ENCODE data around the gene IFNK. TPM values are rescaled to one million over a fixed set of nuclear protein-coding genes. Genes with fewer than 3 reads are reported as not detected.
"Not testable (repeated sequence)": the region's sequence is repeated elsewhere in the genome, so short reads cannot be mapped to it uniquely, and the experiment has no call there.

IFNK gene, protein sequence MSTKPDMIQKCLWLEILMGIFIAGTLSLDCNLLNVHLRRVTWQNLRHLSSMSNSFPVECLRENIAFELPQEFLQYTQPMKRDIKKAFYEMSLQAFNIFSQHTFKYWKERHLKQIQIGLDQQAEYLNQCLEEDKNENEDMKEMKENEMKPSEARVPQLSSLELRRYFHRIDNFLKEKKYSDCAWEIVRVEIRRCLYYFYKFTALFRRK
- not detected in 2 replicates for total RNA-seq (2014; rRNA removed; shearing (Covaris generic))

DNA sequence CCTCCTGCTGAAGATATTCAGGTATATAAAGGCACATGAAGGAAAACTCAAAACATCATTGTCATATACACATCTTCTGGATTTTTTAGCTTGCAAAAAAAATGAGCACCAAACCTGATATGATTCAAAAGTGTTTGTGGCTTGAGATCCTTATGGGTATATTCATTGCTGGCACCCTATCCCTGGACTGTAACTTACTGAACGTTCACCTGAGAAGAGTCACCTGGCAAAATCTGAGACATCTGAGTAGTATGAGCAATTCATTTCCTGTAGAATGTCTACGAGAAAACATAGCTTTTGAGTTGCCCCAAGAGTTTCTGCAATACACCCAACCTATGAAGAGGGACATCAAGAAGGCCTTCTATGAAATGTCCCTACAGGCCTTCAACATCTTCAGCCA is at the start of gene IFNK:
IFNK (plus strand) TSS at position 55 of the 400 bp plus-strand sequence; CDS start at position 102, 47 bp downstream.
- DNase-seq (ENCODE audit: low spot score), result no peak

DNA sequence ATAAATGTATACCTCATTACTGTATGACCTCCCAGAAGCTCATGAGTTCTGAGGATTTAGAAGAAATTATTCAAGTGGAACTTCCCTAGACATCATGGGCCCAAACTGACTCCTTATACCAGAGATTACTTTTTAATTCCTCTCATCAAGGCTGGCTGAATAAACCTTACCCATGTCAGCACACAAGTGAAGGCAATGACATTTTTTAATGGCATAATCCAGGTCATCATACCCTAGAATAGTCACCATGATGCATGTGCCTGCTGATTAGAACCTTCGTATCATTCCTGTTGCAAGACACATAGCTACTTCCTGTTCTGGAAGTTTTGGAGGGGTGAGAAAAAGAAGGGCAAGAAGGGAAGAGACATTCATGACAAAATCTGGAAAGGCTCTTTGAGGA is 49.8 kb upstream of the IFNK start:
- DNase-seq (ENCODE audit: low spot score), result no peak

GRCh38 chr9:27475057-27475595 is 49.0 kb upstream of the IFNK start:
- no peak for DNase-seq (ENCODE audit: low spot score)

DNA sequence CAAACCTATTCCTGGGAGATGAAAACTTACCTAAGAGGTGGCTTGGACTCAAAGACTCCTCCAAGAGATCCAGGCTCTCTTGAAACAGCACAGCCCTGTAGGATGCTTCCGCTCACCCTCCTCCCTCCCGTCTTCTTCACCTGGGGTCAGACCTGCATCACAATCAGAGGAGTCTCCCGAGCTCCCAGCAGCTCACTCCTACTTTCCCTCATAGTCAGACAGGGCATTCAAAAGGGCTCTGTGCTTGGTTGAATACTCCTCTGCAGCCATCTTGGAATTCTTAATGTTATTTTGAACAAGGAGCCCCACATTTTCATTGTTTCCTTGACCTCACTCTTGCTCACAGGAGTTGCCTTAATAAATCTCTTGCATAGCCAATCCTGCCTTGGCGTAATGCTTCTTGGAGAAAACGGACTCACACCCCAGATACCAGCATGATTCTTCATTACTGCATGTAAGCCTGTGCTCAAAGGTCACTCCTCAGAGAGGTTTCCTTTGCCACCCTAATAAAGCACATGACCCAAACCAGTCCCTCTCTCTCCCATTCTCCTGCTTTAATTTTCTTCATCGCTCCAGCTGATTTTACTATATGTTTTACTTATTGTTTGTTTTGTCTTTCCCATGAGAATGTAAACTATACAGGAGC is 47.1 kb upstream of the IFNK start:
- DNase-seq (ENCODE audit: low spot score), result no peak

DNA sequence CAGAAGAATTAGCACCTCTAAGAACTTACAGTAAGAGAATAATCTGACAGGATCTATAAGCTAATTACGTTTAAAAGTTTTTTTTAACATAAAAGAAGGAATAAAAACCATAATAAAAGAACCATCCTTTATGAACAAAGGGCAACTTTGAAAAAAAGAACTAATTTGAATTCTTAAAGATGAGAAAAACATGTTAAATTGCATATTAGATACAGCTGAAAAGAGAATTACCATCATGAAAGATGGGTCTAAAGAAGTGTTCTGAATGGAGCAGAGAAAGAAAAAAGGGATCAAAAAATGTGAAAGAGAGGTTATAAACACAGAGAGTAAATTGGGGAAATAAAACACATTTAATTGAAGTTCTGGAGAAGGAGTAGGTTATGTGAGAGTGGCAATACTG is 45.8 kb upstream of the IFNK start:
- no peak for DNase-seq (ENCODE audit: low spot score)

DNA sequence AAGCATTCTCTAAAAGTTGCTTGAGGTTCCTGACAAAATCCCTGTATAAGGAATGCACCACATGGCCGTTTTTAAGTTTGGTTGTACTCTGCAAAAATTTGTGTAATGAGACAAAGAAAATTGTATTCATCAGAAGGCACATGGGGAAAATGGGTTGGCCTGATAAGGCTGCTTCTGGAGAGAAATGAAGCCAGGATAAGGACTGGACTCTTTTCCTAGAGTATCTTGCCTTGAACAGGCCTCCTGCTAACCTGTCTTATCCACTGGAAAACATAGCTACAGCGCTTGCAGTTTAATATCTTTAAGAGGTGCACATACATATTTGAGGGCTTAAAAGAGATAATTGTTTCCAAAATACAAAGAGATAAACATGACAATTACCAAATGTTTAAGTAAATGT is 41.4 kb upstream of the IFNK start:
- no peak for DNase-seq (ENCODE audit: low spot score)

DNA sequence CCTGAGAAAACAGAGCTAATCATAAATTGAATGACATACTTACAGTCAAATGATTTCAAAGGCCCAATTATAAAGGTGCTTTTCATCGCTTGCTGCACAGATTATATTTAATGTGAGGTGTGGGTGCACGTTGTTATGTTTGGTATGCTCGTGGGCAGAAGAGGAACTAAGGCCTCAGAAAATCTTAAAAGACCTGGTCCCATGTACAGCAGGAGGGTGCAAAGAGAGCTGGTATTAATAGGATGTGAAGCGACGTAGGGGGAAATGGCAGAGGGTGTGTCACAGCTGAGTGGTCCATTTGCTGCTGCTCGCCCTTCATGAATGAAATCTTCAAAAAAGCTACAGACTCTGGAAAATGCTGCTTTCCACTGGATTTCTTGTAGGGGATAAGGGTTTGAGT is 40.5 kb upstream of the IFNK start:
- DNase-seq (ENCODE audit: low spot score), result no peak

DNA sequence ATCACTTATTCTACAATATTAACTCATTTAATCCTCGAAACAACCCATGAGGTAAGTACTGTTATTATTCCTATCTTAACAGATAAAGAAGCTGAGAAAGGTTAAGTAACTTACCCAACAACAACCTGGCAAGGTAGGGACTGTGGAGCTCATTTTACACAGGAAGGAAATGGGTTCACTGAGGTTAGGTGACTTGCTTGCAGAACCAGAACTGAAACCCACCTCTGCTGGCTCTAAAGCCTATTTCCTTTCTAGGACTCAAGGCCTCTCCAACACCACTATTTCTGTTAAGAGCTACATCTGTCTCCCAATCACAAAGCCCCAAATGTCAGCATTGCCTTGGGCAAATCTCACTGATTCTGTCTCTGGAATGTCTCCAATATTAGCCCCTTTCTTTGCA is 38.9 kb upstream of the IFNK start:
- no peak for DNase-seq (ENCODE audit: low spot score)

DNA sequence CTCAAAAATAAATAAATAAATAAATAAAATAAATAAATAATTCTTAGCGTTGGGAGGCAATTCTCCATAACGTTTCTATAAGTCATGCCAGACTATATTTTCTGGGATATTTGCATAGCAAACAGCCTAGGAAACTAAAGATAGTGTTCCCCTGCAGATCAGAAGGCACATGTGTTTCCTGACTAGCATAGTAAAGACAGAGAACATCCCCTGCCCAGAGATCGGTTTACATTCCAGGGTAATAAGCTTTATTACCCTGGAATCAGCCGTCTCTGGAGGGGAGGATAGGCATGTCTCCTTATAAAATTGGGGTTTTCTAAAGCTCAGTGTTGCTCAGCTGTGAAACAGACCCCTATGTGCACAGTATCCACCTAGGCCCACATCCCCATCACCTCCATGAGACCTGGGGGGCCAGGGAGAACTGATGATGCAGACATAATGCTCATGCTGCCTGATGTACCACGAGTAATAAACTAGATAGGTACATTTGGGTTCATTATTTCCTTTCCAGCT is 36.9 kb upstream of the IFNK start:
- no peak for DNase-seq (ENCODE audit: low spot score)

DNA sequence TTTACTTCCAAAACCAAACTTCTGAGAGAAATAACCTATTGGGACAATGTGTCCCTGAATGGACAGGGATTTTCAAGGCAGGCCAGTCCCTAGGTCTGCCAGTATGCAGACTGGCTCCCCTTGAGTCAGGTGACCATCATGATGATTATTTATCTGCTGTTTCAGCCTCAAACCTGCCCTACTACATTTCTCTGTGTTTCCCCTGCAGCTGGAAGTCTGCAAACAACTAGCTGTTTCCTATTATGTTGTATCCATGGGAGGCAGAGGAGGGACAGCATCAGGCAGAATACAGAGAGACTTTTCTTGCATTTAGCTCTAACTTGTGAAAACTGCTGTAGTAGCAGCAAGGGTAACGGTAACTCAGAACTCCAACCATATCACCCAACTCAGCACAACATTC is 36.2 kb upstream of the IFNK start:
- DNase-seq (ENCODE audit: low spot score), result no peak

GRCh38 chr9:27489087-27489876 is 34.8 kb upstream of the IFNK start:
- DNase-seq (ENCODE audit: low spot score), result no peak

GRCh38 chr9:27491154-27491553 is 32.9 kb upstream of the IFNK start:
- DNase-seq (ENCODE audit: low spot score), result no peak

- no peak for DNase-seq (ENCODE audit: low spot score)
Measured at GRCh38 chr9:27495480-27496134, 28.5 kb upstream of the IFNK start.

GRCh38 chr9:27496135-27496504 is 28.0 kb upstream of the IFNK start:
- DNase-seq (ENCODE audit: low spot score), result no peak

DNA sequence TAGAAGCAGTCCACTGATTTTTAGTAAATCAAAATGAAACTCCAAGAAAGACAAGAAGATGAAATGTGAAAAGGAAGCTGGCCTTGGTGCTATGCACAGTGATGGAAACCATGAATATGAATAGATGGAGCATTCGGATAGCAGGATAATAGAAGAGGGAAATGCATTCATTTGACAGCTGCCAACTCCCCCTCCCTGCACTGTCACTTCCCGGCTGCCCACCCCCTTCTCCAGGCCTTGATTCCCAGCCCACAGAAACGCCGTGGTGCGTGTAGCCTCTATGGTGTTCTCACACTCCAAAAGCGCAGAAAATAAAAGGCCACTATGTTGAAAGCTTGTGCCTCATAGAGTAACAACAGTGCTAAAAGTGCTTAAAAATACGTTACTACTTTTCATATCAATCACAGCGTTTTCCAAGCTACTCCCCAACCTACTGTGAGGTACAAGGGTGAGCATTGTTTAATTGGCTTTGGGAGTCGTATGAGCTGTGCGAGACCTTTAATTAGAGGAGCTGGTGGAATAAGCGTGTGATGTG is 26.1 kb upstream of the IFNK start:
- DNase-seq (ENCODE audit: low spot score), result no peak

- peak; percentile 61 for DNase-seq (ENCODE audit: low spot score)
Measured at GRCh38 chr9:27499451-27499850, 24.6 kb upstream of the IFNK start.

DNA sequence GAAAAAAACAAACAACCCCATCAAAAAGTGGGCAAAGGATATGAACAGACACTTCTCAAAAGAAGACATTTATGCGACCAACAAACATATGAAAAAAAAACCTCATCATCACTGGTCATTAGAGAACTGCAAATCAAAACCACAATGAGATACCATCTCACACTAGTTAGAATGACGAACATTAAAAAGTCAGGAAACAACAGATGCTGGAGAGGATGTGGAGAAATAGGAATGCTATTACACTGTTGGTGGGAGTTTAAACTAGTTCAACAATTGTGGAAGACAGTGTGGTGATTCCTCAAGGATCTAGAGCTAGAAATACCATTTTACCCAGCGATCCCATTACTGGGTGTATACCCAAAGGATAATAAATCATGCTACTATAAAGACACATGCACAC is 23.2 kb upstream of the IFNK start:
- not testable (repeated sequence) for DNase-seq (ENCODE audit: low spot score)

GRCh38 chr9:27503623-27504022 is 20.5 kb upstream of the IFNK start:
- DNase-seq (ENCODE audit: low spot score), result no peak

DNA sequence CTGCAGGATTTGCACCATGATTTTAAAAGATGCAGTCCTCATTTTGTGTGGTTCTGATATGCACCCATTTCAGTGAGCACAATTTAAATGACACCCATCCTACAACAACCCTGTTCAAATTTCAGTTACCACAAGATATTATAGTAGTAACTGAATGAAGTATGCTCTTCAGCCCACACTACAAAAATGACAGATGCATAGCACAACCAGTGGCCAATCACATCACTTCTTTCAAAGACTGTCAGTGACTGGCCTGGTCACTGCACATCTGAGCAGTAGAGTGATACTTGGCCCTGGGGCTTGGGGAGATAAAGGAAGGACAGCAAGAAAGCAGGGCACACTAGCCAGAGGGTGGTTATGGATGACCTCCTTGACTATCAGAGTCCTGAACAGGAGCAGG is 19.8 kb upstream of the IFNK start:
- no peak for DNase-seq (ENCODE audit: low spot score)

DNA sequence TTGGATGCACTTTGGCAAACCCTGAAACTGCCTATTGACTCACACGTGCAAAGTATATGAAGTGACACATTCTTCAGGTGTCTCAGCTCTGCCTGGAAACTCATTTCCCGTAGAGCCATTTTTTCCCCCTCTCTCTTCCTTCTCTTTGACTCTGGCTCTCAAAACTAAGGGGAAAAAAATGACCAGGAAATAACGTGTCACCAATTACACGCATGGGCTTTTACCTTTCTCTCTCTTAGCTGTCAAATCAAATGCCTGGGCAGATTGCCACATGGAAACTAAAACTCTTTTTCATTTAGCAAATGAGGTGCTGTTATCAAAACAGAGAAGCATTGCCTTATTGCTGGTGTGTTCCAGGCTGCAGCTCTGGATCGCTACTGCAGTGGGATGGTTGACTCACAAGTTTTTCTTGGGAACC is 18.3 kb upstream of the IFNK start:
- no peak for DNase-seq (ENCODE audit: low spot score)

GRCh38 chr9:27506981-27507380 is 17.1 kb upstream of the IFNK start:
- DNase-seq (ENCODE audit: low spot score), result no peak

GRCh38 chr9:27510780-27511179 is 13.3 kb upstream of the IFNK start:
- no peak for DNase-seq (ENCODE audit: low spot score)

All from A172 (cell line).